SK-N-SH (cell line): ENCODE data around the gene FRMPD4.

Experiments used
- CTCF ChIP-seq: fragments of 200-600 bp; sonication (generic); IDR thresholded peaks from 2 replicates; pipeline ENCODE4 v1.6.1; 2017; ENCODE audit warnings: antibody characterized with exemption, mild to moderate bottlenecking, moderate library complexity
- FOSL2 ChIP-seq: IDR thresholded peaks from 2 replicates; pipeline ENCODE4 v1.4.0; 2012; ENCODE audit warnings: low read depth, mild to moderate bottlenecking, moderate library complexity, borderline replicate concordance
- FOXM1 ChIP-seq: IDR thresholded peaks from 2 replicates; pipeline ENCODE4 v1.4.0; 2012; ENCODE audit warnings: low read depth, mild to moderate bottlenecking
- MAX ChIP-seq: IDR thresholded peaks from 2 replicates; pipeline ENCODE4 v1.4.0; 2012; ENCODE audit warnings: low read depth
- POLR2AphosphoS5 ChIP-seq: IDR thresholded peaks from 2 replicates; pipeline ENCODE4 v1.6.1; 2012; ENCODE audit warnings: low read depth, low read length
- RAD21 ChIP-seq: IDR thresholded peaks from 2 replicates; pipeline ENCODE4 v1.6.1; 2012; ENCODE audit warnings: mild to moderate bottlenecking, low read length
- RCOR1 ChIP-seq: fragments of 150-350 bp; IDR thresholded peaks from 2 replicates; pipeline ENCODE4 v1.6.1; 2017; ENCODE audit warnings: antibody characterized with exemption, low read length
- REST ChIP-seq: IDR thresholded peaks from 2 replicates; pipeline ENCODE4 v1.6.1; 2012; ENCODE audit warnings: mild to moderate bottlenecking, low read depth, low read length, moderate library complexity
- SMC3 ChIP-seq: IDR thresholded peaks from 2 replicates; pipeline ENCODE4 v1.6.1; 2012; ENCODE audit warnings: low read depth, low read length, improper control_type of control experiment
- TAF1 ChIP-seq: IDR thresholded peaks from 2 replicates; pipeline ENCODE4 v1.6.1; 2012; ENCODE audit warnings: low read depth, mild to moderate bottlenecking, low read length, moderate library complexity, borderline replicate concordance
- USF2 ChIP-seq: fragments of 150-350 bp; IDR thresholded peaks from 2 replicates; pipeline ENCODE4 v1.6.1; 2017; ENCODE audit warnings: antibody characterized with exemption, low read length, low read depth, borderline replicate concordance
- YY1 ChIP-seq: IDR thresholded peaks from 2 replicates; pipeline ENCODE4 v1.4.0; 2012; ENCODE audit warnings: low read depth, mild to moderate bottlenecking

GRCh38 chrX:12563121-12563520, 424.8 kb downstream of the FRMPD4 start:
- no peak for TF ChIP-seq USF2
- no peak for TF ChIP-seq CTCF
- TF ChIP-seq REST: no peak
- no peak for TF ChIP-seq RCOR1
- TF ChIP-seq TAF1: no peak
- no peak for TF ChIP-seq YY1
- no peak for TF ChIP-seq POLR2AphosphoS5
- no peak for TF ChIP-seq RAD21
- no peak for TF ChIP-seq FOXM1
- TF ChIP-seq SMC3: no peak
- no peak for TF ChIP-seq MAX
- TF ChIP-seq FOSL2: no peak
